ENCODE results near the gene KCNT1. TPM values are rescaled to one million over a fixed set of nuclear protein-coding genes. Genes with fewer than 3 reads are reported as not detected.

The KCNT1 gene
- total and polyA plus RNA-seq, 2 experiments from 2014 or later: 0.27 TPM; not detected in 1

DNA sequence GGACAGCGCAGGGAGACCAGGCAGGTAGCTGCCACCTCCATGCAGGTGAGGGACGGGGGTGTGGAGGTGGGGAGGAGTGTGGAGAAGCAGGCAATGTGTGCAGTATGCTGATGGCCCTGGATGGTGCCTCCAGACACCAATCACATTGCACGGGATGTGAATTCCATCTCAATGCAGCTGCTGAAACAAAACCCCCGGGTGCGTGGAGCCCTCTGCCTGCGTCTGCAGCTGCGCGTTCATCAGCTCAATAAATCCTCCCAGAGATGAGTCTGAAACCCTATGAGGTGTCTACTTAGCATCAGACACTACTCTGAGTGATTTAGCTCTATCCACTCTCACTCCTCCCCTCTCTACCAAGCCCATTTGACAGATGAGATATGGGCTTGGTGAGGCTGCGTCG lies 13.0 kb upstream of the KCNT1 start:
- no peak for DNase-seq (ENCODE audit: low spot score)
- 92% methylated on average over 10 of the region's 10 CpGs for WGBS (ENCODE audit: low lambda C conversion rate, missing lambda C conversion rate)
- no peaks in the 10 kb centered on the region for H3K36me3 ChIP-seq (replicated peaks; ENCODE audit: insufficient read depth, low read depth)
- H3K4me3 ChIP-seq: no peak overlapping the region
- TF ChIP-seq, protein P1, sequence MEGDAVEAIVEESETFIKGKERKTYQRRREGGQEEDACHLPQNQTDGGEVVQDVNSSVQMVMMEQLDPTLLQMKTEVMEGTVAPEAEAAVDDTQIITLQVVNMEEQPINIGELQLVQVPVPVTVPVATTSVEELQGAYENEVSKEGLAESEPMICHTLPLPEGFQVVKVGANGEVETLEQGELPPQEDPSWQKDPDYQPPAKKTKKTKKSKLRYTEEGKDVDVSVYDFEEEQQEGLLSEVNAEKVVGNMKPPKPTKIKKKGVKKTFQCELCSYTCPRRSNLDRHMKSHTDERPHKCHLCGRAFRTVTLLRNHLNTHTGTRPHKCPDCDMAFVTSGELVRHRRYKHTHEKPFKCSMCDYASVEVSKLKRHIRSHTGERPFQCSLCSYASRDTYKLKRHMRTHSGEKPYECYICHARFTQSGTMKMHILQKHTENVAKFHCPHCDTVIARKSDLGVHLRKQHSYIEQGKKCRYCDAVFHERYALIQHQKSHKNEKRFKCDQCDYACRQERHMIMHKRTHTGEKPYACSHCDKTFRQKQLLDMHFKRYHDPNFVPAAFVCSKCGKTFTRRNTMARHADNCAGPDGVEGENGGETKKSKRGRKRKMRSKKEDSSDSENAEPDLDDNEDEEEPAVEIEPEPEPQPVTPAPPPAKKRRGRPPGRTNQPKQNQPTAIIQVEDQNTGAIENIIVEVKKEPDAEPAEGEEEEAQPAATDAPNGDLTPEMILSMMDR (IDR thresholded peaks at IDR 0.05; ENCODE audit: poor library complexity): no peak
- TF ChIP-seq EZH2 (IDR thresholded peaks at IDR 0.05; ENCODE audit: borderline replicate concordance) (no peak), EZH2phosphoT487 (IDR thresholded peaks at IDR 0.05; ENCODE audit: low read depth, severe bottlenecking, unreplicated experiment) (no peak)
- no peaks in the 10 kb centered on the region for H4K20me1 ChIP-seq (ENCODE audit: insufficient read depth, poor library complexity, severe bottlenecking)
- no peak overlapping the region for H3K4me2 ChIP-seq
- H3K4me1 ChIP-seq (ENCODE audit: insufficient read depth): no peaks in the 10 kb centered on the region
- no peaks in the 10 kb centered on the region for H3K79me2 ChIP-seq
- no peak overlapping the region for H3K27ac ChIP-seq
- no peaks in the 10 kb centered on the region for H3K9me2 ChIP-seq (replicated peaks; ENCODE audit: insufficient read depth)
- no peaks in the 10 kb centered on the region for H3K9me3 ChIP-seq (ENCODE audit: low read depth)
- no peaks in the 10 kb centered on the region for H3K27me3 ChIP-seq
- no peak overlapping the region for H2AFZ ChIP-seq

DNA sequence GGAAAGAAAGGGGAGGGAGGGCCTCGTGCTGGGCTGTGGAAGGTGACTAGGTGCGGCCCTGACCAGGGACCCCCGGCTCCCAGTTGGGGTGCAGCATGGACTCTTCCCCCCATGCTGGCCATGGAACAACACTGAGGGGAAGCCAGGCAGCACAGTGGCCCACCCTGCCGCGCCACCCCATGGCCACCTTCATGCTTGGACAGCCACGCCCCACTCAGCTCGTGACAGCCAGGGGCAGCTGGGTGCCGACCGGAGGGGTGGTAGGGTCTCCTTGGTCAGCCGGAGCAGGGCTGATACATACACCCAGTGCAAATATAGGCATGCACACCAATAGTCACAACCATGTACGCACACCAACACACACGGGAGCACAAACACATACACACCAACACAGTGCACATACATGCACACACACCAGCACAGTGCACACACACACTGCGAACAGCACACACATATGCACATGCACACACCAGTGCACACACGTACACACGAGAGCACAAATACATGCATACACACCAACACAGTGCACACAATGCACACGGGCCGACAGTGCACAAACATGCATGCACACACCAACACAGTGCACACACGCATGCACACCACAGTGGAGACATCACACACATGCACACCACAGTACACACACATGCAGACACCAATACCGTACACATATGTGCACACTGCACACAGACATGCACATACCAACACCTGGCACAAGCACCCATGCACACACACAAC lies 11.0 kb upstream of the KCNT1 start:
- Histone ChIP-seq H3K9me2 (replicated peaks; ENCODE audit: insufficient read depth) (no peaks in the 10 kb centered on the region), H3K4me3 (no peak overlapping the region), H3K4me1 (ENCODE audit: insufficient read depth) (no peaks in the 10 kb centered on the region), H3K27ac (no peak overlapping the region), H3K9me3 (ENCODE audit: low read depth) (no peaks in the 10 kb centered on the region), H3K4me2 (no peak overlapping the region), H3K27me3 (no peaks in the 10 kb centered on the region), H2AFZ (no peak overlapping the region), H3K36me3 (replicated peaks; ENCODE audit: insufficient read depth, low read depth) (no peaks in the 10 kb centered on the region), H3K79me2 (no peaks in the 10 kb centered on the region), H4K20me1 (ENCODE audit: insufficient read depth, poor library complexity, severe bottlenecking) (no peaks in the 10 kb centered on the region)
- no peak for DNase-seq (ENCODE audit: low spot score)
- 93% methylated on average over 19 of the region's 19 CpGs for WGBS (ENCODE audit: low lambda C conversion rate, missing lambda C conversion rate)
- no peak for TF ChIP-seq EZH2 (IDR thresholded peaks at IDR 0.05; ENCODE audit: borderline replicate concordance)
- TF ChIP-seq, protein P1 (IDR thresholded peaks at IDR 0.05; ENCODE audit: poor library complexity): no peak
- TF ChIP-seq EZH2phosphoT487 (IDR thresholded peaks at IDR 0.05; ENCODE audit: low read depth, severe bottlenecking, unreplicated experiment): no peak

DNA sequence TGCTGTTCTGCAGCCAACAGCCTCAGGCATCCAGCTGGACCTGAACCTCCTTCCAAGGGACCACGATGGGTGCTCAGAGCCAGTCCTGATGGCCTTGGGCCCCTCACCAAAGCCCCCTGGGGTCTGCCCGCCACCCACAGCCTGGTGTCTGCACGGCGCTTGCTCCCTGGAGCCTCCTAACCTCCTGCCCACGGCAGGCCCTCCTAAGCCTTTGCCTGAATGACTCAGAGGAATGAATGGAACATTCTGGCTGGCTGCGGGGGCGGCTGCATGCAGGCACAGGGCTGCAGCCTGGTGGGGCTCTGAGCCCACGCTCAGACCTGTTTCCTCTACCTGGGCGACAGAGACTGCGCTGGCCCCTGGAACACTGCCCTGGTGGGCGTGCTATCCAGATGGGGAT lies 9.6 kb upstream of the KCNT1 start:
- 82% methylated on average over 11 of the region's 11 CpGs for WGBS (ENCODE audit: low lambda C conversion rate, missing lambda C conversion rate)
- no peak overlapping the region for H2AFZ ChIP-seq
- H3K9me2 ChIP-seq (replicated peaks; ENCODE audit: insufficient read depth): no peaks in the 10 kb centered on the region
- H4K20me1 ChIP-seq (ENCODE audit: insufficient read depth, poor library complexity, severe bottlenecking): no peaks in the 10 kb centered on the region
- H3K27ac ChIP-seq: no peak overlapping the region
- no peaks in the 10 kb centered on the region for H3K9me3 ChIP-seq (ENCODE audit: low read depth)
- no peaks in the 10 kb centered on the region for H3K27me3 ChIP-seq
- H3K4me1 ChIP-seq (ENCODE audit: insufficient read depth): no peaks in the 10 kb centered on the region
- H3K4me2 ChIP-seq: no peak overlapping the region
- H3K4me3 ChIP-seq: no peak overlapping the region
- TF ChIP-seq EZH2phosphoT487 (IDR thresholded peaks at IDR 0.05; ENCODE audit: low read depth, severe bottlenecking, unreplicated experiment) (no peak), EZH2 (IDR thresholded peaks at IDR 0.05; ENCODE audit: borderline replicate concordance) (no peak)
- TF ChIP-seq, protein P1 (IDR thresholded peaks at IDR 0.05; ENCODE audit: poor library complexity): no peak
- peak; percentile 31 for DNase-seq (ENCODE audit: low spot score)
- no peaks in the 10 kb centered on the region for H3K79me2 ChIP-seq
- H3K36me3 ChIP-seq (replicated peaks; ENCODE audit: insufficient read depth, low read depth): no peaks in the 10 kb centered on the region

All from hepatocyte (in vitro differentiated cells).